Nephron progenitor cell (in vitro differentiated cells): ENCODE results near the gene ZNF503.
A peak's percentile ranks its signal among the peaks of the same experiment; 100 is the strongest.

Experiments
- DNase-seq: peaks from one replicate; pipeline ENCODE4 v3.0.0; 2021
- H3K27ac Mint-ChIP-seq: 2 replicates; pipeline ENCODE4 v1.8.0; 2021; ENCODE audit warnings: mild to moderate bottlenecking, moderate library complexity, mixed read lengths
- H3K27me3 Mint-ChIP-seq: 2 replicates; pipeline ENCODE4 v1.8.0; 2021; ENCODE audit warnings: mild to moderate bottlenecking, low read depth, mixed read lengths; ENCODE audit not compliant: poor library complexity
- H3K36me3 Mint-ChIP-seq: 2 replicates; pipeline ENCODE4 v1.8.0; 2021; ENCODE audit warnings: low read depth, mixed read lengths
- H3K4me1 Mint-ChIP-seq: 2 replicates; pipeline ENCODE4 v1.8.0; 2021; ENCODE audit warnings: mixed read lengths
- H3K4me3 Mint-ChIP-seq: 2 replicates; pipeline ENCODE4 v1.8.0; 2021; ENCODE audit warnings: mild to moderate bottlenecking, moderate library complexity, mixed read lengths
- H3K9me3 Mint-ChIP-seq: 2 replicates; pipeline ENCODE4 v1.8.0; 2021; ENCODE audit warnings: mild to moderate bottlenecking, moderate library complexity, mixed read lengths
- CTCF ChIP-seq: fragments of 200-600 bp; sonication (generic); IDR thresholded peaks from 2 replicates; pipeline ENCODE4 v1.5.0; 2021; ENCODE audit warnings: antibody characterized with exemption

Gene ZNF503

DNA sequence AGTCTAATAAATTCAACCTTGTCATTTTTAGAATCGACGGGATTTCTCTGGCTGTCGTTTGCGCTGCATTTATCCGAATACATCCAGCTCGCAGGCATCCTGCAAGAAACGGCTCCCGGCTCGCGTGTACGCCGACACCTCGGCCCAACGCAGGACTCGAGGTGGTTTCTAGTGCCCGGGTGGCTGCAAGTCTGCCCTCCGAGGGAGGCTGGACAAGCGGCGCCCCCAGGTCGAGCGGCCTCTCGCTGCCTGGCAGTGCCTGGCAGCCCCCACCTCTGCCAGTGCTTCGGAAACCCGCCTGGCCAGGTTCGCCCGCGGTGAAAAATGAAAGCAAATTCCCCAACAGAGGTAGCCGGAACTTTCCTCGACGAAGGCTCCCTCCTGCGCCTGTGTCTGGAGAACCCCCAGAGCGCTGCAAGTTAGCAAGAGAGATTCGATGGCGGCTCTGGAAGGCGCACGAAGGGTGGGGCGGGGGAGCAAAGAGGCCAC is 5.7 kb upstream of the ZNF503 start:
- H3K4me3 Mint-ChIP-seq = peak overlapping the region; percentile 84
- no peaks in the 10 kb centered on the region for H3K9me3 Mint-ChIP-seq
- peaks cover 51% of the 10 kb centered on the region for H3K4me1 Mint-ChIP-seq
- peaks cover 4% of the 10 kb centered on the region for H3K36me3 Mint-ChIP-seq
- H3K27me3 Mint-ChIP-seq = peaks cover 4% of the 10 kb centered on the region
- H3K27ac Mint-ChIP-seq = peak overlapping the region; percentile 91
- no peak for TF ChIP-seq CTCF
- peak; percentile 56 for DNase-seq

GRCh38 chr10:75406462-75407223 is 5.1 kb upstream of the ZNF503 start:
- Mint-ChIP-seq H3K27me3 (peaks cover 4% of the 10 kb centered on the region), H3K9me3 (no peaks in the 10 kb centered on the region), H3K36me3 (peaks cover 4% of the 10 kb centered on the region), H3K4me3 (peak overlapping the region; percentile 84), H3K4me1 (peaks cover 51% of the 10 kb centered on the region), H3K27ac (peak overlapping the region; percentile 70)
- TF ChIP-seq CTCF = no peak
- peak; percentile 43 for DNase-seq

- no peak for TF ChIP-seq CTCF
- peaks cover 45% of the 10 kb centered on the region for H3K4me1 Mint-ChIP-seq
- peak overlapping the region; percentile 84 for H3K4me3 Mint-ChIP-seq
- no peaks in the 10 kb centered on the region for H3K27me3 Mint-ChIP-seq
- peak overlapping the region; percentile 70 for H3K27ac Mint-ChIP-seq
- no peaks in the 10 kb centered on the region for H3K36me3 Mint-ChIP-seq
- H3K9me3 Mint-ChIP-seq = no peaks in the 10 kb centered on the region
- DNase-seq = peak; percentile 35
Observed at GRCh38 chr10:75405598-75406461, 4.3 kb upstream of the ZNF503 start.

DNA sequence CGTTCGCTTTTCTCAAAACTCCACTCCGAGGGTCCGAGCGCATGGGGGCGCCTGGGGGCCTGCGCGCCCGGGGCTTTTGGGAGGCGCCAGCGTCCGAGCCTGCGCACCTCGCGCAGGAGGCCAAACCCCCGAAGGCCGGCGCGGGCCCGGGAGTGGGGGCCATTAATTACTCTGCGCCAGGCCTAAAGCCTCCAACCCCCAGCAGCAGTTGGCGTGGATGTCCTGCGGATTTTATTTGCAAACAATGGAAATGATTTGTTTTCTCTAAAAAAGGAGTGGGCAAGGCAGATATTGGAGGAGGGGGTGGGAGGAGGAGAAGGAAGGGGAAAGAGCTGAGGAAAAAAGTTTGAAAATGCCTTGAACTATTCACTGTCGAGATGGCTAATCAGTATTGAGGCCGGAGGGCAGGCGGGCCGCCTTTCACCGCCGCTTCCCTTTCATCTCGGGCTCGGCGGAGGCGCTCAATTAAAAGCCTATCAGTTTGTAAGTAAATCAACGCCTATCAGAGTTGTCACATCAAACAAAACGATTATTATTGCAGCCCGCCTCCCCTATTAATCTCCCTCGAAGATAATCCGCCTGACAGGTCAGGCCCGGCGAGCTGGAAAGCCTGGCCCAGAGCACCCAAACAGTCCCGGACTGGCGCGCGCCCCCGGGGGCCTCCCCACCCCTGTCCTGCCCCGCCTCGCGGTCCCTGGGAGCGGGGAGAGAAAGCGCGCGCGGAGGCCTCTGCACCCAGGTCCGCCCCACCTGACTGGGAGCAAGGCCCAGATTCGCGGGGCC is 3.4 kb upstream of the ZNF503 start:
- DNase-seq = peak; percentile 77

More for the DNA sequence above, 3.4 kb upstream of the ZNF503 start:
- Mint-ChIP-seq H3K9me3 (no peaks in the 10 kb centered on the region), H3K4me1 (peaks cover 37% of the 10 kb centered on the region), H3K27ac (peak overlapping the region; percentile 99), H3K4me3 (peak overlapping the region; percentile 98), H3K36me3 (peaks cover 6% of the 10 kb centered on the region), H3K27me3 (no peaks in the 10 kb centered on the region)
- no peak for TF ChIP-seq CTCF
